Neuronal stem cell (in vitro differentiated cells): ENCODE results near the gene HNRNPA1.
"Not testable (repeated sequence)": the region's sequence is repeated elsewhere in the genome, so short reads cannot be mapped to it uniquely, and the experiment has no call there.

ENCODE experiments used
- DNase-seq: peaks from one replicate; pipeline ENCODE4 v3.0.0-alpha.2; 2013; ENCODE audit warnings: low spot score
- H2AFZ ChIP-seq: one replicate; pipeline ENCODE4 v1.6.1; 2013; ENCODE audit warnings: mild to moderate bottlenecking, low read length, inconsistent platforms
- H2AK5ac ChIP-seq: 2 replicates; pipeline ENCODE4 v1.6.1; 2013; ENCODE audit warnings: low read depth, mild to moderate bottlenecking, inconsistent platforms, low read length, moderate library complexity, mixed read lengths
- H2BK120ac ChIP-seq: 2 replicates; pipeline ENCODE4 v1.6.1; 2013; ENCODE audit warnings: low read depth, mild to moderate bottlenecking, inconsistent platforms, low read length, moderate library complexity, mixed read lengths
- H2BK12ac ChIP-seq: one replicate; pipeline ENCODE4 v1.6.1; 2013; ENCODE audit warnings: low read length, inconsistent platforms
- H2BK15ac ChIP-seq: 2 replicates; pipeline ENCODE4 v1.6.1; 2013; ENCODE audit warnings: mild to moderate bottlenecking, low read length, inconsistent platforms, mixed read lengths
- H2BK5ac ChIP-seq: one replicate; pipeline ENCODE4 v1.6.1; 2013; ENCODE audit warnings: inconsistent platforms, mild to moderate bottlenecking, low read length, moderate library complexity
- H3K14ac ChIP-seq: one replicate; pipeline ENCODE4 v1.6.1; 2013; ENCODE audit warnings: low read length, inconsistent platforms
- H3K18ac ChIP-seq: 2 replicates; pipeline ENCODE4 v1.6.1; 2013; ENCODE audit warnings: low read length, inconsistent platforms
- H3K23ac ChIP-seq: 2 replicates; pipeline ENCODE4 v1.6.1; 2013; ENCODE audit warnings: low read depth, mild to moderate bottlenecking, mixed read lengths, low read length, inconsistent platforms; ENCODE audit not compliant: poor library complexity
- H3K27ac ChIP-seq: replicated peaks from 3 replicates; pipeline ENCODE4 v1.5.1; 2013; ENCODE audit warnings: low read length, inconsistent platforms
- H3K27me3 ChIP-seq, 3 experiments: 2 replicates each; pipeline ENCODE4 v1.6.1; 2013; ENCODE audit warnings: low read length in 3 of 3, mild to moderate bottlenecking in 2 of 3, inconsistent platforms in 1 of 3, low read depth in 1 of 3, mixed read lengths in 1 of 3, moderate library complexity in 1 of 3; ENCODE audit not compliant: control insufficient read depth in 3 of 3, insufficient read depth in 3 of 3
- H3K36me3 ChIP-seq, 2 donors: replicated peaks in 1 of 2; 2 replicates each; pipeline ENCODE4 v1.6.1; 2013; ENCODE audit warnings: low read length in 2 of 2; ENCODE audit not compliant: control insufficient read depth in 2 of 2, insufficient read depth in 2 of 2
- H3K4ac ChIP-seq: 2 replicates; pipeline ENCODE4 v1.6.1; 2013; ENCODE audit warnings: inconsistent platforms, mild to moderate bottlenecking, low read length, moderate library complexity
- H3K4me1 ChIP-seq, 2 donors: 1 replicate in 1 of 2; 2 replicates in 1 of 2; pipeline ENCODE4 v1.6.1; 2013; ENCODE audit warnings: low read length in 2 of 2, low read depth in 1 of 2; ENCODE audit not compliant: control insufficient read depth in 2 of 2, insufficient read depth in 1 of 2
- H3K4me2 ChIP-seq: one replicate; pipeline ENCODE4 v1.6.1; 2013; ENCODE audit warnings: mild to moderate bottlenecking, low read length, inconsistent platforms; ENCODE audit not compliant: insufficient read depth, poor library complexity, severe bottlenecking
- H3K4me3 ChIP-seq, 2 donors: 2 replicates each; pipeline ENCODE4 v1.5.1; 2013; ENCODE audit warnings: low read length in 2 of 2, mild to moderate bottlenecking in 2 of 2, inconsistent platforms in 1 of 2, moderate library complexity in 1 of 2
- H3K79me1 ChIP-seq: one replicate; pipeline ENCODE4 v1.6.1; 2013; ENCODE audit warnings: low read depth, mild to moderate bottlenecking, inconsistent platforms, low read length, moderate library complexity
- H3K9ac ChIP-seq: one replicate; pipeline ENCODE4 v1.6.1; 2013; ENCODE audit warnings: mild to moderate bottlenecking, low read depth, low read length, inconsistent platforms; ENCODE audit not compliant: poor library complexity
- H3K9me3 ChIP-seq, 2 donors: replicated peaks in 1 of 2; 2 replicates each; pipeline versions ENCODE3 to v1.6.1; 2013; ENCODE audit warnings: low read length in 2 of 2, mild to moderate bottlenecking in 2 of 2, inconsistent platforms in 1 of 2, low read depth in 1 of 2, mixed read lengths in 1 of 2, moderate library complexity in 1 of 2; ENCODE audit not compliant: control insufficient read depth in 2 of 2, insufficient read depth in 1 of 2
- H4K8ac ChIP-seq: one replicate; pipeline ENCODE4 v1.6.1; 2013; ENCODE audit warnings: low read depth, mild to moderate bottlenecking, inconsistent platforms, low read length, moderate library complexity
- H4K91ac ChIP-seq: one replicate; pipeline ENCODE4 v1.6.1; 2013; ENCODE audit warnings: low read length, low read depth, mild to moderate bottlenecking, inconsistent platforms; ENCODE audit not compliant: poor library complexity
- WGBS, 2 donors: extraction: QIAGEN DNeasy Blood & Tissue Kit; methylation state at CpG; one replicate each; pipeline ENCODE4 v1.1.7; 2013; ENCODE audit warnings: missing lambda C conversion rate in 2 of 2, mixed read lengths in 1 of 2; ENCODE audit not compliant: insufficient read length in 2 of 2, insufficient replicate concordance in 1 of 2; ENCODE audit errors: extremely low coverage in 2 of 2; 5-methylcytosine and 5-hydroxymethylcytosine counted together

Gene HNRNPA1

GRCh38 chr12:54284070-54284780 is 3.7 kb downstream of the HNRNPA1 start:
- peaks cover 7 to 22% of the 10 kb centered on the region in 2 donors for H3K4me1 ChIP-seq
- H2AK5ac ChIP-seq, H3K27ac ChIP-seq, H3K14ac ChIP-seq, H4K8ac ChIP-seq, DNase-seq, H3K27me3 ChIP-seq, H3K79me1 ChIP-seq, H2BK120ac ChIP-seq, H2AFZ ChIP-seq, H2BK12ac ChIP-seq, H4K91ac ChIP-seq, H2BK15ac ChIP-seq, H3K4ac ChIP-seq, H3K9me3 ChIP-seq, H3K18ac ChIP-seq, H2BK5ac ChIP-seq, H3K9ac ChIP-seq, H3K23ac ChIP-seq: not testable (repeated sequence)
- H3K4me2 ChIP-seq: peak overlapping the region; percentile 35
- WGBS, 2 donors: no CpG with 5 or more reads among the region's 2 CpGs
- H3K36me3 ChIP-seq: peaks cover 40 to 75% of the 10 kb centered on the region in 2 donors
- peak overlapping the region in 1 of 2 donors; percentile 81 for H3K4me3 ChIP-seq

- Histone ChIP-seq H3K79me1 (peaks cover 3% of the 10 kb centered on the region), H4K91ac (no peak overlapping the region), H3K4me2 (no peak overlapping the region), H2BK15ac (no peak overlapping the region), H2AK5ac (no peak overlapping the region), H2AFZ (no peak overlapping the region), H3K4ac (no peak overlapping the region), H3K4me3 (no peak overlapping the region), H3K14ac (no peak overlapping the region), H3K4me1 (peaks cover 7 to 22% of the 10 kb centered on the region in 2 donors), H2BK120ac (no peak overlapping the region), H3K27me3 (no peaks in the 10 kb centered on the region), H4K8ac (no peak overlapping the region), H3K23ac (no peak overlapping the region), H2BK5ac (no peak overlapping the region), H3K9me3 (no peaks in the 10 kb centered on the region), H2BK12ac (no peak overlapping the region), H3K27ac (peak overlapping the region; percentile 50), H3K18ac (no peak overlapping the region), H3K9ac (no peak overlapping the region), H3K36me3 (peaks cover 40 to 75% of the 10 kb centered on the region in 2 donors)
- no CpG with 5 or more reads among the region's 5 CpGs for WGBS, 2 donors
- DNase-seq: no peak
These were observed 4.9 kb downstream of the HNRNPA1 start for GRCh38 chr12:54285150-54286041.

- Histone ChIP-seq H3K4me2 (no peak overlapping the region), H3K36me3 (peaks cover 39 to 70% of the 10 kb centered on the region in 2 donors), H4K8ac (no peak overlapping the region), H3K9me3 (no peaks in the 10 kb centered on the region), H2AFZ (no peak overlapping the region), H2BK5ac (no peak overlapping the region), H2BK15ac (no peak overlapping the region), H3K27me3 (no peaks in the 10 kb centered on the region), H3K27ac (peak overlapping the region; percentile 50), H3K79me1 (peaks cover 3% of the 10 kb centered on the region), H3K23ac (no peak overlapping the region), H2BK12ac (no peak overlapping the region), H3K4me1 (peaks cover 7 to 22% of the 10 kb centered on the region in 2 donors), H2AK5ac (no peak overlapping the region), H3K4me3 (no peak overlapping the region), H3K9ac (no peak overlapping the region), H4K91ac (no peak overlapping the region), H3K4ac (no peak overlapping the region), H3K14ac (no peak overlapping the region), H2BK120ac (no peak overlapping the region), H3K18ac (no peak overlapping the region)
- no CpG with 5 or more reads among the region's 12 CpGs for WGBS, 2 donors
- no peak for DNase-seq
These were observed 5.8 kb downstream of the HNRNPA1 start for GRCh38 chr12:54286042-54287030.
